Astrocyte (in vitro differentiated cells and primary cell): Measurements from ENCODE around the gene PDZD7.
A peak's percentile ranks its signal among the peaks of the same experiment; 100 is the strongest.

Source experiments
- EZH2 ChIP-seq: IDR thresholded peaks from 2 replicates; pipeline ENCODE4 v1.6.1; 2012; ENCODE audit warnings: mild to moderate bottlenecking, low read length, inconsistent platforms; ENCODE audit not compliant: insufficient read depth
- TF ChIP-seq, protein P1 (sequence below): IDR thresholded peaks from 2 replicates; pipeline ENCODE4 v1.5.1; 2011; ENCODE audit warnings: low read depth, mild to moderate bottlenecking, inconsistent platforms, low read length, moderate library complexity; ENCODE audit not compliant: insufficient read depth

DNA sequence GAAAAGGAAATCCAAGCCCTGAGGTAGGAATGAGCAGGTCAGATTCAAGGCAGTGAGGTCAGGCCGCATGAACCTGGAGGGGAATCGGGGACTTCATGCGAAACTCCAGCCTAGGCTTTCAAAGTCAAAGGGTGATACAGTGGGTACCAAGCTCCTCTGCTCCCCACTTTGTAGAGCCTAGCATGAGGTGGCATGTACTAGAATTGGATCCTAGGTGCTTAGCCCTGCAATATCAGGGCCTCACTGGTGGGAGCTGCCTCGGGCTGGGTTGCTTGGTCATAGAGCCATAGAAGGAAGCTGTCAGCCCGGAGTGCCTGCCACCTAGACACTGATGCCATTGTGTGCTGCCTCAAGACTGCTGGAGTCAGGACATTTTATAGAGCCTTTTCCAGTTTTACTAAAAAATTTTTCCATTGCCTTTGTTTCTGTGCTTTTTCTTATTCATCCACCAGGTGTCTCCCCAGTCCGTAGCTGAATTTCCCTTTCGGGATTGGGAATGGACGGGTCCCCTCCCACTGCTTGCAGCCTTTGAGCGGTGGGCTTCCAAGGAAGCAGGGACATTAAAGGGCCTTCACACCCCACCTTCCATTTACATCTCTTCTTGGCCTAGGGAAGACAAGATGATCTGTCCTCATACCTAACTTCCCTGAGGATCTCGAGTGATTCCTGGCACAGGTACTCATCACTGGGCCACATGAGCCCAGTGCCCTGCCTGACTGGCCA is 36.8 kb downstream of the PDZD7 start:
- TF ChIP-seq, protein P1, sequence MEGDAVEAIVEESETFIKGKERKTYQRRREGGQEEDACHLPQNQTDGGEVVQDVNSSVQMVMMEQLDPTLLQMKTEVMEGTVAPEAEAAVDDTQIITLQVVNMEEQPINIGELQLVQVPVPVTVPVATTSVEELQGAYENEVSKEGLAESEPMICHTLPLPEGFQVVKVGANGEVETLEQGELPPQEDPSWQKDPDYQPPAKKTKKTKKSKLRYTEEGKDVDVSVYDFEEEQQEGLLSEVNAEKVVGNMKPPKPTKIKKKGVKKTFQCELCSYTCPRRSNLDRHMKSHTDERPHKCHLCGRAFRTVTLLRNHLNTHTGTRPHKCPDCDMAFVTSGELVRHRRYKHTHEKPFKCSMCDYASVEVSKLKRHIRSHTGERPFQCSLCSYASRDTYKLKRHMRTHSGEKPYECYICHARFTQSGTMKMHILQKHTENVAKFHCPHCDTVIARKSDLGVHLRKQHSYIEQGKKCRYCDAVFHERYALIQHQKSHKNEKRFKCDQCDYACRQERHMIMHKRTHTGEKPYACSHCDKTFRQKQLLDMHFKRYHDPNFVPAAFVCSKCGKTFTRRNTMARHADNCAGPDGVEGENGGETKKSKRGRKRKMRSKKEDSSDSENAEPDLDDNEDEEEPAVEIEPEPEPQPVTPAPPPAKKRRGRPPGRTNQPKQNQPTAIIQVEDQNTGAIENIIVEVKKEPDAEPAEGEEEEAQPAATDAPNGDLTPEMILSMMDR, result peak; percentile 59
- no peak for TF ChIP-seq EZH2
